Astrocyte (in vitro differentiated cells and primary cell): ENCODE measurements around the gene CLOCK. TPM values are rescaled to one million over a fixed set of nuclear protein-coding genes. Genes with fewer than 3 reads are reported as not detected.

ENCODE experiments used
- DNase-seq: peaks from one replicate; pipeline ENCODE4 v3.0.0-alpha.2; 2010; ENCODE audit warnings: low read depth
- FAIRE-seq: peaks from 2 replicates; lab custom pipeline; 2011; peaks lifted over from hg19 to GRCh38; lab: Jason Lieb, UNC
- H2AFZ ChIP-seq: 2 replicates; pipeline ENCODE4 v1.6.0; 2012; ENCODE audit warnings: low read depth, low read length, inconsistent platforms
- H3K27ac ChIP-seq: 2 replicates; pipeline ENCODE4 v1.5.1; 2011; ENCODE audit warnings: low read depth, low read length, inconsistent platforms
- H3K27me3 ChIP-seq: 2 replicates; pipeline ENCODE4 v1.6.0; 2011; ENCODE audit warnings: low read length, inconsistent platforms; ENCODE audit not compliant: insufficient read depth
- H3K36me3 ChIP-seq: 2 replicates; pipeline ENCODE4 v1.5.1; 2011; ENCODE audit warnings: low read length, inconsistent platforms; ENCODE audit not compliant: insufficient read depth
- H3K4me1 ChIP-seq: 2 replicates; pipeline ENCODE4 v1.5.1; 2011; ENCODE audit warnings: low read length, inconsistent platforms; ENCODE audit not compliant: insufficient read depth
- H3K4me2 ChIP-seq: 2 replicates; pipeline ENCODE4 v1.6.0; 2012; ENCODE audit warnings: low read length, inconsistent platforms
- H3K4me3 ChIP-seq: 2 replicates; pipeline ENCODE4 v1.5.1; 2011; ENCODE audit warnings: low read depth, mild to moderate bottlenecking, low read length, inconsistent platforms; ENCODE audit not compliant: insufficient read depth
- H3K79me2 ChIP-seq: 2 replicates; pipeline ENCODE4 v1.6.0; 2012; ENCODE audit warnings: mild to moderate bottlenecking, low read length, inconsistent platforms; ENCODE audit not compliant: insufficient read depth
- H3K9ac ChIP-seq: 2 replicates; pipeline ENCODE4 v1.6.0; 2012; ENCODE audit warnings: mild to moderate bottlenecking, low read length, inconsistent platforms
- H3K9me3 ChIP-seq: 2 replicates; pipeline ENCODE4 v1.5.1; 2012; ENCODE audit warnings: low read depth, mild to moderate bottlenecking, low read length, inconsistent platforms; ENCODE audit not compliant: insufficient read depth
- H4K20me1 ChIP-seq: 2 replicates; pipeline ENCODE4 v1.6.0; 2012; ENCODE audit warnings: low read length, inconsistent platforms; ENCODE audit not compliant: insufficient read depth
- H3K27ac Mint-ChIP-seq: one replicate; pipeline ENCODE4 v1.8.0; 2021; ENCODE audit warnings: mild to moderate bottlenecking, mixed read lengths; ENCODE audit not compliant: unreplicated experiment
- H3K27me3 Mint-ChIP-seq: one replicate; pipeline ENCODE4 v1.8.0; 2021; ENCODE audit warnings: low read depth, mixed read lengths; ENCODE audit not compliant: unreplicated experiment
- H3K36me3 Mint-ChIP-seq: one replicate; pipeline ENCODE4 v1.8.0; 2021; ENCODE audit warnings: low read depth, mixed read lengths; ENCODE audit not compliant: unreplicated experiment
- H3K4me1 Mint-ChIP-seq: one replicate; pipeline ENCODE4 v1.8.0; 2021; ENCODE audit warnings: low read depth, mixed read lengths; ENCODE audit not compliant: unreplicated experiment
- H3K4me3 Mint-ChIP-seq: one replicate; pipeline ENCODE4 v1.8.0; 2021; ENCODE audit warnings: mild to moderate bottlenecking, moderate library complexity, mixed read lengths; ENCODE audit not compliant: unreplicated experiment
- H3K9me3 Mint-ChIP-seq: one replicate; pipeline ENCODE4 v1.8.0; 2021; ENCODE audit warnings: mild to moderate bottlenecking, mixed read lengths; ENCODE audit not compliant: unreplicated experiment
- EZH2 ChIP-seq: IDR thresholded peaks from 2 replicates; pipeline ENCODE4 v1.6.1; 2012; ENCODE audit warnings: mild to moderate bottlenecking, low read length, inconsistent platforms; ENCODE audit not compliant: insufficient read depth
- total RNA-seq: library from RNA; stranded (reverse); gene quantifications from 2 replicates; pipeline ENCODE4 v1.2.1, GENCODE V29; 2021
- TF ChIP-seq, protein P1 (sequence below): IDR thresholded peaks from 2 replicates; pipeline ENCODE4 v1.5.1; 2011; ENCODE audit warnings: low read depth, mild to moderate bottlenecking, inconsistent platforms, low read length, moderate library complexity; ENCODE audit not compliant: insufficient read depth

CLOCK gene
- total RNA-seq, 1 donor from 2014 or later: 20.4 TPM

DNA sequence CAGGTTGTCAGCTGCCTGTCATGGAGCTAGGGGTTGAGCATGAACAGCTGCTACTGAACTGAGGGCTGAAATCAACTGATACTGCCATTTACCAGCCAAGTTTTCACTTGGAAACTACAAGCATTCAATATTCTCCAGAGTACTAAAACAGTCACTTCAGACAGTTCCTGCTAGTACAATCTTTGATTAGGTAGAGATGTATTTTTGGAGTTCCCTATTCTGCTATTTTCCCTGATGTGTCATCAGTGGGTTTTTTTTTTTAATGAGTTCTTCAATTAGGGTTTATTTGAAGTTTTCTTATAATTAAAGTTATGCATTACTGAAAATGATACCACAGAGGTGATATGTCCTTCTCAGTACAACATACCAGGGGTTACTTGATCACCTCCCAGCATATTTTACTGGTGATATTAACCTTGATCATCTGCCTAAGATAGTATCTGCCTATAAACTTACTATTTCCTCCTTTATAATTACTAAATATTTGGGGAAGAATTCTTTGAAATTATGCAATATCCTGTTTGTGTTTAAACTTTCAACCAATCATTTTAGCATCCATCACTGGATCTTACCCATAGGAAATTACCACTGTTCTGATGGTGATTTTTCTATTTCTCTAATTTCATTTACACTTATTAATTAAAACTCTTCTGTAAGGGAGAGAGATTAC is 31.8 kb upstream of the CLOCK start:
- no peak for TF ChIP-seq EZH2
- TF ChIP-seq, protein P1, sequence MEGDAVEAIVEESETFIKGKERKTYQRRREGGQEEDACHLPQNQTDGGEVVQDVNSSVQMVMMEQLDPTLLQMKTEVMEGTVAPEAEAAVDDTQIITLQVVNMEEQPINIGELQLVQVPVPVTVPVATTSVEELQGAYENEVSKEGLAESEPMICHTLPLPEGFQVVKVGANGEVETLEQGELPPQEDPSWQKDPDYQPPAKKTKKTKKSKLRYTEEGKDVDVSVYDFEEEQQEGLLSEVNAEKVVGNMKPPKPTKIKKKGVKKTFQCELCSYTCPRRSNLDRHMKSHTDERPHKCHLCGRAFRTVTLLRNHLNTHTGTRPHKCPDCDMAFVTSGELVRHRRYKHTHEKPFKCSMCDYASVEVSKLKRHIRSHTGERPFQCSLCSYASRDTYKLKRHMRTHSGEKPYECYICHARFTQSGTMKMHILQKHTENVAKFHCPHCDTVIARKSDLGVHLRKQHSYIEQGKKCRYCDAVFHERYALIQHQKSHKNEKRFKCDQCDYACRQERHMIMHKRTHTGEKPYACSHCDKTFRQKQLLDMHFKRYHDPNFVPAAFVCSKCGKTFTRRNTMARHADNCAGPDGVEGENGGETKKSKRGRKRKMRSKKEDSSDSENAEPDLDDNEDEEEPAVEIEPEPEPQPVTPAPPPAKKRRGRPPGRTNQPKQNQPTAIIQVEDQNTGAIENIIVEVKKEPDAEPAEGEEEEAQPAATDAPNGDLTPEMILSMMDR: no peak
- Mint-ChIP-seq H3K36me3 (peaks cover 2% of the 10 kb centered on the region), H3K9me3 (peaks cover 22% of the 10 kb centered on the region), H3K27me3 (no peaks in the 10 kb centered on the region), H3K4me1 (no peaks in the 10 kb centered on the region), H3K4me3 (no peak overlapping the region), H3K27ac (no peak overlapping the region)
- Histone ChIP-seq H2AFZ (no peak overlapping the region), H3K4me1 (no peaks in the 10 kb centered on the region), H3K9ac (no peak overlapping the region), H3K27ac (no peak overlapping the region), H3K27me3 (no peaks in the 10 kb centered on the region), H3K79me2 (no peaks in the 10 kb centered on the region), H3K4me2 (no peak overlapping the region), H3K4me3 (no peak overlapping the region), H3K36me3 (no peaks in the 10 kb centered on the region), H3K9me3 (peaks cover 5% of the 10 kb centered on the region), H4K20me1 (no peaks in the 10 kb centered on the region)
- DNase-seq (no peak), FAIRE-seq (no peak)

DNA sequence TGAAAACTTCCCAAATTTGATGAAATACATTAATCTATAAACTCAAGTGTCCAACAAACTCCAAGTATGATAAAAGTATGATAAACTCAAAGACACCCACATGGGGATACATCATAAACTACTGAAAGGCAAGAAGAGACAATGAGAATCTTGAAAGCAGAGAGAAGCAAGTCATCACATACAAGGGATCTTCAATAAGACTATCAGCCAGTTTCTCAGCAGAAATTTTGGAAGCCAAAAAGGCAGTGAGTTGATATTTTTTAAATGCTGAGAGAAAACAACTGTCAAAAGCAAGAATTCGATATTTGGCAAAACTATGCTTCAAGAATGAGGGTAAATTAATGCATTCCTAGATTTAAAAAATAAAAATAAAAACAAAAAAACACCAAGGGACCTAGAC is 28.8 kb upstream of the CLOCK start:
- H3K4me2 ChIP-seq: no peak overlapping the region
- H3K27ac ChIP-seq: no peak overlapping the region
- H3K4me3 ChIP-seq: no peak overlapping the region
- no peaks in the 10 kb centered on the region for H3K36me3 ChIP-seq
- H4K20me1 ChIP-seq: no peaks in the 10 kb centered on the region
- H3K27me3 Mint-ChIP-seq: no peaks in the 10 kb centered on the region
- no peak overlapping the region for H3K27ac Mint-ChIP-seq
- peaks cover 2% of the 10 kb centered on the region for H3K36me3 Mint-ChIP-seq
- TF ChIP-seq, protein P1: no peak
- TF ChIP-seq EZH2: no peak
- DNase-seq (no peak), FAIRE-seq (no peak)
- peaks cover 17% of the 10 kb centered on the region for H3K9me3 Mint-ChIP-seq
- no peaks in the 10 kb centered on the region for H3K79me2 ChIP-seq
- H3K9ac ChIP-seq: no peak overlapping the region
- no peak overlapping the region for H2AFZ ChIP-seq
- H3K4me3 Mint-ChIP-seq: no peak overlapping the region
- H3K4me1 ChIP-seq: no peaks in the 10 kb centered on the region
- no peaks in the 10 kb centered on the region for H3K27me3 ChIP-seq
- H3K9me3 ChIP-seq: peaks cover 5% of the 10 kb centered on the region
- no peaks in the 10 kb centered on the region for H3K4me1 Mint-ChIP-seq

GRCh38 chr4:55574252-55574651 is 27.5 kb upstream of the CLOCK start:
- H3K4me1 Mint-ChIP-seq: no peaks in the 10 kb centered on the region
- FAIRE-seq: no peak
- H3K9me3 ChIP-seq: peaks cover 5% of the 10 kb centered on the region
- no peak overlapping the region for H3K27ac Mint-ChIP-seq
- H2AFZ ChIP-seq: no peak overlapping the region
- no peak overlapping the region for H3K4me3 ChIP-seq
- no peak overlapping the region for H3K9ac ChIP-seq
- H3K27ac ChIP-seq: no peak overlapping the region
- DNase-seq: no peak
- no peaks in the 10 kb centered on the region for H3K27me3 ChIP-seq
- H3K36me3 Mint-ChIP-seq: peaks cover 2% of the 10 kb centered on the region
- no peaks in the 10 kb centered on the region for H4K20me1 ChIP-seq
- no peaks in the 10 kb centered on the region for H3K27me3 Mint-ChIP-seq
- no peaks in the 10 kb centered on the region for H3K36me3 ChIP-seq
- peaks cover 17% of the 10 kb centered on the region for H3K9me3 Mint-ChIP-seq
- H3K4me2 ChIP-seq: no peak overlapping the region
- H3K4me1 ChIP-seq: no peaks in the 10 kb centered on the region
- H3K79me2 ChIP-seq: no peaks in the 10 kb centered on the region
- H3K4me3 Mint-ChIP-seq: no peak overlapping the region
- TF ChIP-seq EZH2: no peak
- TF ChIP-seq, protein P1: no peak
